Suppressor macrophage treated with lipopolysaccharide for 4 hours (primary cell): ENCODE results near the gene DUSP8.
"Not testable (repeated sequence)": the region's sequence is repeated elsewhere in the genome, so short reads cannot be mapped to it uniquely, and the experiment has no call there.

Source experiments
- DNase-seq: peaks from one replicate; pipeline ENCODE4 v3.0.0-alpha.2; 2020

DUSP8 gene, protein sequence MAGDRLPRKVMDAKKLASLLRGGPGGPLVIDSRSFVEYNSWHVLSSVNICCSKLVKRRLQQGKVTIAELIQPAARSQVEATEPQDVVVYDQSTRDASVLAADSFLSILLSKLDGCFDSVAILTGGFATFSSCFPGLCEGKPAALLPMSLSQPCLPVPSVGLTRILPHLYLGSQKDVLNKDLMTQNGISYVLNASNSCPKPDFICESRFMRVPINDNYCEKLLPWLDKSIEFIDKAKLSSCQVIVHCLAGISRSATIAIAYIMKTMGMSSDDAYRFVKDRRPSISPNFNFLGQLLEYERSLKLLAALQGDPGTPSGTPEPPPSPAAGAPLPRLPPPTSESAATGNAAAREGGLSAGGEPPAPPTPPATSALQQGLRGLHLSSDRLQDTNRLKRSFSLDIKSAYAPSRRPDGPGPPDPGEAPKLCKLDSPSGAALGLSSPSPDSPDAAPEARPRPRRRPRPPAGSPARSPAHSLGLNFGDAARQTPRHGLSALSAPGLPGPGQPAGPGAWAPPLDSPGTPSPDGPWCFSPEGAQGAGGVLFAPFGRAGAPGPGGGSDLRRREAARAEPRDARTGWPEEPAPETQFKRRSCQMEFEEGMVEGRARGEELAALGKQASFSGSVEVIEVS

DNA sequence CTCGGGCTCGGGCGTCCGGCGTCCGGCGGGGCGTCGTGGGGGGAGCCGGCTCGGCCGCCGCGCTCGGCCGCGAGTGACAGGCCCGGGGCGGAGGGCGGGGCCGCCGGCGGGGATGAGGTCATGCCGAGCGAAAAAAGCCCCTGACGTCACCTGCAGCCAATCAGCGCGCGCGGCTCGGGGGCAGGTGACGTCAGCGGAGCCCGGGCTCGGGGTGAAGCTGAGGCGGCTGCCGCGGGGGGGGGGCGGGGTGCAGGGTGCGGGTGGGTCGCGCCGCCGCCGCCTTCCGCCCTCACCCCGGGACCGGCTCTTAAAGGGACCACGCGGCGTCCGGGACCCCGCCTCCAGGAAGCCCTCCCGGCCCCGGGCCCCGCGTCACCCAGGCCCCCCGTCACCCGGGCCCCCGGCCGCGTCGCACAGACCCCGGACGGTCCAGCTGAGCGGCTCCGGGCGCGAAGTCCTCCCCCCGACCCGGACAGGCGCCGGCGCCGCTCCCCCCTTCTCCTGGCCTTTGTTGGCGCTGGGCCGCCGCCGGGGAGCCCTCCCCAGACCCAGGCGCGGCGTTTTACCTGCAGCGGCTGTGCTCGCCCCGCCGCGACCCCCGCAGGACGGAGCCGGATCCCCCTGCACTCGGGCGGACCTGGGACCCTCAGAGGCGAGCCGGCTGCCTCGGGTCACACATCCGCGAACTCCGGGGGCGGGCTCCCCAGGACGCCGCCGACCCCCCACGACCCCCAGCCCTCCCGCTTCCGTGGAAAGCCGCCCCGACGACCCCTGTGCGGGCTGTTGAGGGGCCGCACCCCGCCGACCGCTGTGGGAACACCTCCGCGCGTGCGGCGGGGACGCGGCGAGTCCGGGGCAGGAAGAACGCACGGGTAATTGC lies at the start of gene DUSP8:
TSS of gene DUSP8 (minus strand) at position 75 of the 880 bp plus-strand sequence. CDS start 6,445 bp downstream, outside the sequence.
- peak; percentile 93 for DNase-seq

DNA sequence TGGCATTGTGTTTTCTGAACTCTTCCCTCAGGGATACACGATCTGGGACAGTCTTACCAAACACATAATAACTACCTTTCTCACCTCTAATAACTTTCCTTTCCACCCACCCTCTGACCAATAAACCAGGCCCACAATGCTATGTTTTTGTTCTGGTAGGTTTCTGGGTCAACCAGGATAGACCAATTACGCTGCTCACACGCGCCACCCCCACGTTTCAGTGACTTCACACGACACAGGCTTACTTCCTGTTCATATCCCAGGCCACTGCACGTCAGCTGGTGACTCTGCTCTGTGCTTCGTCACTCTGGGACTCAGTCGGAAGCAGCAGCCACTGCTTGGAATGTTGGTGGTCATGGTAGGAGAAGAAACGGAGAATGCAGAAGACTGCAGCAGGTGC lies 47.4 kb upstream of the DUSP8 start:
- DNase-seq: peak; percentile 17

DNA sequence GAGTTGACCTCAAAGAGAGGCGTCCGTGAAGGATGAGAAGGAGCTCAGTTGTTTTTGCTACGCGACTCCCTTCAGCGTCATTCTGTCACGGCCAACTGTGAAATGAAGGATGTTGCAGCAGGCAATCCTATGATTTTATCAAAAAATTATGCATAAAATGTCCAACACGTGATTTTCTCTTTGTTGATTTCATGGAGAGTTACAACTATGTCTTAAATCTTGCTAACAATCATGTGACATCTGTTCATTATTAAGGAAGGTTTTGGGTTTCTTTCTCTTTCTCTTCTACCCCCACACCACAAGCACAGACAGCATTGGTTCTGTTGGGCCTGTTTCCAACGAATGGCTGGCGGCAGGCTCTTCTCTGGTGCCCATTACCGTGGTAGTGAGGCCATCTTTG lies 46.2 kb upstream of the DUSP8 start:
- DNase-seq: no peak

DNA sequence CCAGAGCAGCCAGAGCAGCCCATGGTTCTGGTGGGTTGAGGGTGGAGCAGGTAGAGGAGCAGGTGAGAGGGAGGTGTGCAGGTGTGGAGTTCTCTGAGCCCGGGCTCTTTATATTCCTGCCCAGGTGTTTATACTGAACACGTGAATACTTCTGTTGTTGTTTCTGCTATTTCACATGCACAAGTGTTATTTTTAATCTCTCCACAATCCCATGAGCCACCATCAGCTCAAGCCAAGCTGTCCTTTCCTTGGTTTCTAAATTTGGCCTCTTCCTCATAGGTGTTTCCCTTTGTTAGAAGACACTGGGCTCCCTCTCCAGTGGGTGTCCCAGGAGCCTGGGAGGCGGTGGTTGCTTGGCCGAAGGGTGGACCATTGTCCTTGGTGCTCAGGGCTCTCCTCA lies 36.3 kb upstream of the DUSP8 start, which contains the start of gene KRTAP5-3:
TSS of gene KRTAP5-3 (minus strand) at position 101 of the 400 bp plus-strand sequence. CDS start at position 23, 78 bp downstream.
- no peak for DNase-seq

DNA sequence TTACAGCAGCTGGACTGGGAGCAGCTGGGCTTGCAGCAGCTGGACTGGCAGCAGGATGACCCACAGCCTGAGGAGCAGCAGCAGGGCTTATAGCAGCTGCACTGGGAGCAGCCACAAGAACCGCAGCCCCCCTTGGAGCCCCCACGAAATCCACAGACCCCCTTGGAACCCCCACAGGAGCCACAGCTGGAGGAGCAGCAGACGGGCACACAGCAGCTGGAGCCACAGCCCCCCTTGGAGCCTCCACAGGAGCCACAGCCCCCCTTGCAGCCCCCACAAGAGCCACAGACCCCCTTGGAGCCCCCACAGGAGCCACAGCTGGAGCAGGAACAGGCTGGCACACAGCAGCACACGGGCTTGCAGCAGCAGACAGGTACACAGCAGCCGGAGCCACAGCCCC lies 35.8 kb upstream of the DUSP8 start:
- DNase-seq: not testable (repeated sequence)

DNA sequence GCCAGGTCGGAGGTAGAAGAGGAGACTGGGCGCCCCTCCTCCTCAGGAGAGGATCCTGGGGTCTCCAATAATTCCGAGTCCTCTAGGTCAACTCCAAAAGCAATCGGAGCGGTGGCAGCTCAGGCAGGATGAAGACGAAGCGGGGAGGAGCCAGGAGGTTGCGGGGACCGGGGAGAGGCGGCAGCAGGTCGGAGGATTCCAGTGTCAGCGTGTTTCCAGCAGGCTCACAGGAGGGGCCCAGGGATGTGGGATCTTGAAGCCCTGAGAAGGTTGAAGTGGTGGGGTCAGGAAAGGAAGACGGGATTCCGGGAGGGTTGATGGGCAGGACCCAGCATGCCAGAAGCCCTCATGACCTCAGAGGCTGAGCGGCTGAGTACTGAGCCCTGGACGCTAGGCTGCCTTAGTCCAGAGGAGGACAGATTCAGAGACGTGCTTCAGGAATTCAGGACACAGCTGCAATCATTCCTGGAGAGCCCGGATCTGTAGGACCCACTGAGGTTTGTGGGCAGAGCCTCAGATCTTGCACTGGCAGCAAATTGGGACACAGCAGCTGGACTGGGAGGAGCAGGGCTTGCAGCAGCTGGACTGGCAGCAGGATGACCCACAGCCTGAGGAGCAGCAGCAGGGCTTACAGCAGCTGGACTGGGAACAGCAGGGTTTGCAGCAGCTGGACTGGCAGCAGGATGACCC lies 35.2 kb upstream of the DUSP8 start:
- not testable (repeated sequence) for DNase-seq

DNA sequence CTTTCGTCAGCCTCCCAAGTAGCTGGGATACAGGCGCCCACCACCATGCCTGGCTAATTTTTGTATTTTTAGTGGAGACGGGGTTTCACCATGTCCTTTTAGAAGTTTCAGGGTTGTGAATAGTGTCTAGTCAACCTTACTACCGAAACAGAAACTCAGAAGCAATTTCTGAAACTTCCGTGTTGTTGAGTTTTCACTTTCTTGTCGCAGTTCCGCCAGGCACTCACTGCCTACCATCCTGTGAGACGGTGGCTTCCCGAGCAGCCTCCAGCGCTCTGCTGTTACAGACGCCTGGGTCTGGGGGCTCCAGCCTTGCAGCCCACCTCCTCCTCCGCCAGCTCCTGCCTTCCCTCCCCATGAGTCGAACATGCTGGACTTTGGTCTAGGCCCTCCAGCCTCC lies 33.9 kb upstream of the DUSP8 start:
- not testable (repeated sequence) for DNase-seq

DNA sequence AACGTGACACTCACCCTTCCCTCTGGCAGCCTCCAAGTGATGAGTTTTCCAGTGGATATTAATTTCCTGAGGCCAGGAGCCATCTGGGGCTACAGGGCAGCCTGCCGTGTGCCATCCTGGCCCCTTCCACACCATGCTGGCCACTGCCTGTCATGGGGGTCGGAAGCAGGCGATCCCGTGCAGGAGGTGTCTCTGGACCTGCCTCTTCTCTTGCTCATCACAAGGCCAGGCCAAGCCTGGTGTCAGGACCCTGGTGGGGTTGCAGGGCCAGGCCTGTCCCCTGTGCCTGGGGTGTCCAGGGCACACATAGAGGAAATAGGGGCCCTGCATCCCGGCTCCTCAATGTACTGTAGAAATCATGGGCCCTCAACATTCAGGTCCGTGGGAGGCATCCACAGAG lies 32.6 kb upstream of the DUSP8 start:
- no peak for DNase-seq

DNA sequence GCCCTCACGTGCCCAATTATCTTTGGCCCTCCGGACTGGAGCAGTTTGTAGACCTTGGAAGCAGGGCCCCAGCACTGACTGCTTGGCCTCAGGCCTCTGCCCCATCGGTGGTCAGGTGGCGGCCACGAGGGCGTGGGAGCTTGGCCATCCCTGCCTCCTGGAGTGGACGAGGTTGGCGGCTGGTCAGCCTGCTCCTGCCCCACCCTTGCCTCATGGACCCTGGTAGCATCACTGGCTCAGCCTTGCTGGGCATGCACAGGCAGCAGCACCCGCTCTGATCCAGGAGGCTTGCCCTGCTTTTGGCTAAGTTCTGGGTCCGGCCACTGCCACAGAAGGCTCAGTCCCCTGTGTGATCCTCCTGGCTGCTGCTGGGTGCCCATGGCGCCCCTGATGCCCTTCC lies 32.1 kb upstream of the DUSP8 start:
- DNase-seq: no peak

DNA sequence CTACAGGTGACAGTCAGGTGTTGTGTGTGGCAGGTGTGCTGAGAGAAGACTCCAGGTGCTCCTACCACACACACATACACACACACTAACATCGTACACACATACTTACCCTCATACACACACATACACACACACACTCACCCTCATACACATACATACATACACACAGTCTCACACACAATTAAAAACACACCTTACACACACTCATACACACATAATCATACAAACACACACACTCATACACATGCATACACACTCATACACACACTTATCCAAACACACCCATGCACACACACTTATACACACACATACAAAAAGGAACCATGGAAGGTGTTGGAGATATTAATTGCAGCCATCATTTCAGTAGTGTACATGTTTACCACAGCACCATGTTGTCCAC lies 31.6 kb upstream of the DUSP8 start:
- no peak for DNase-seq

DNA sequence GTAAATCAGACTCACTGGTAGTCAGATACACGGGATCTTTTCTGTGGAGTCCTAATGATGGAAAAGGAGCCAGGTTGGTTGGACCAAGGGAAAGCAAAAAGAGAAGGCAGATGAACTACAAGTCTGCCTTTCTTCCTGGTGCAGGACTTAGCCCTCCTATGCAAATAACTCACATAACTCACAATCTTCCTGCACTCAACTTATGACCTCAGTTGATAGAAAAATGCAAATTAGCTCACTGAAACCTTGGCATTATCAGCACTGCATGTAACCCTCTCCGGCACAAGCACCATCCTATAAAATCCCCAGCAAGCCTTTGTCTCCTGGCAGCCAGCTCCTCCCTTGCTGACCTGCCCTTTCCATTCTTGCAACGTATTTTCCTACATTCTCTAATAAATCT lies 29.6 kb upstream of the DUSP8 start:
- DNase-seq: not testable (repeated sequence)

DNA sequence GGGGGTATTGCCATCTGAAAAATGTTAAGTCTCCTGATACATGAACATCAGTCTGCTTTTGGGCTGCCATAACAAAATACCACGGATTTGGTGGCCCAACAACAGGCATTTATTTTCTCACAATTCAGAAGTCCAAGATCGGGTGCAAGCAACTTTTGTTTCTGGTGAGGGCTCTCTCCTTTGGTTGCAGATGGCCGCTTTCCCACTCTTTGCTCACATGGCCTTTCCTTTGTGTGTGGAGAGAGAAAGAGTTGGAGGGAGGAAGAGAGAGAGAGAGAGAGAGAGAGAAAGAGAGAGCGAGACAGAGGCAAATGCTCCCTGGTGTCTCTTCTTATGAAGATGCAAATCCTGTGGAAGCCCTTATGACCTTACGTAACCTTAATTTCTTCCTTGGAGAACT lies 28.6 kb upstream of the DUSP8 start:
- DNase-seq: no peak

DNA sequence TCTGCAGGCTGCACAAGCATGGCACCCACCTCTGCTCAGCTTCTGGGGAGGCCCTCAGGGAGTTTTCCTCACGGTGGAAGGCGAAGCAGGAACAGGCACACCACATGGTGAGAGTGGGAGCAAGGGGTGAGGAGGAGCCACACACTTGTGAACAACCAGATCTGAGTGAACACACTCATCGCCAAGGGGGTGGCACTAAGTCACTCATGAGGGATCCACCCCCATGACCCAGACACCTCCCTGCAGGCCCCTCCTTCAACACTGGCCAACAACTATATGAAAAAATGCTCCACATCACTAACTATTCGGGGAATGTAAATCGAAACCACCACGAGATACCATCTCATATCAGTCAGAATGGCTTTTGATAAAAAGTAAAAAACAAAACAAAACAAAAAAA lies 26.7 kb upstream of the DUSP8 start:
- DNase-seq: no peak

DNA sequence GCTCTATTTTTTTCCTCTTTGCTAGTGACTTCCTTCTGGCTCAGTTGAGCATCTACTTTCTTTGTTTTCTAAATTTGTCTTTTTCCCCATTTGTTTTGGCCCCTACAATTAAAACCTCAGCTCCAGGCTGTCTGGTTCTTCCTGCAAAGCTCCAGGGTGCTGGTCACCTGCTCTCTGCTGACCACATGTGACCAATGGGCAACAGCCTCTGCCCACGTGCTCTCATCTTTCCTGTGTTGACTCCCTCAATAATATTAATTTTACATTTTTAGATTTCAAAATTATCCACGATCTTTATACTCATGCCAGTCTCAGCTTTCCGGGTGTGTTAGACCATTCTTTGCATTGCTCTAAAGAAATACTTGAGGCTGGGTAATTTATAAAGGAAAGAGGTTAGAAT lies 26.3 kb upstream of the DUSP8 start:
- DNase-seq: not testable (repeated sequence)

DNA sequence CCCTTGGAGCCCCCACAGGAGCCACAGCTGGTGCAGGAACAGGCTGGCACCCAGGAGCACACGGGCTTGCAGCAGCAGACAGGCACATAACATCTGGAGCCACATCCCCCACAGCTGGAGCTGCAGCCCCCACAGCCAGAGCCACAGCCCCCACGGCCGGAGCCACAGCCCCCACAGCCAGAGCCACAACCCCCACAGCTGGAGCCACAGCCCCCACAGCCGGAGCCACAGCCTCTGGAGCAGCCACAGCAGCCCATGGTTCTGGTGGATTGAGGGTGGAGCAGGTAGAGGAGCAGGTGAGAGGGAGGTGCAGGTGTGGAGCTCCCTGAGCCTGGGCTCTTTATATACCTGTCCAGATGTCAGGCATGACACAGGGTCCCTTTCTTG lies 25.9 kb upstream of the DUSP8 start, which contains the start of gene KRTAP5-2:
TSS of gene KRTAP5-2 (minus strand) at position 301 of the 387 bp plus-strand sequence. CDS start at position 257, 44 bp downstream.
- no peak for DNase-seq

DNA sequence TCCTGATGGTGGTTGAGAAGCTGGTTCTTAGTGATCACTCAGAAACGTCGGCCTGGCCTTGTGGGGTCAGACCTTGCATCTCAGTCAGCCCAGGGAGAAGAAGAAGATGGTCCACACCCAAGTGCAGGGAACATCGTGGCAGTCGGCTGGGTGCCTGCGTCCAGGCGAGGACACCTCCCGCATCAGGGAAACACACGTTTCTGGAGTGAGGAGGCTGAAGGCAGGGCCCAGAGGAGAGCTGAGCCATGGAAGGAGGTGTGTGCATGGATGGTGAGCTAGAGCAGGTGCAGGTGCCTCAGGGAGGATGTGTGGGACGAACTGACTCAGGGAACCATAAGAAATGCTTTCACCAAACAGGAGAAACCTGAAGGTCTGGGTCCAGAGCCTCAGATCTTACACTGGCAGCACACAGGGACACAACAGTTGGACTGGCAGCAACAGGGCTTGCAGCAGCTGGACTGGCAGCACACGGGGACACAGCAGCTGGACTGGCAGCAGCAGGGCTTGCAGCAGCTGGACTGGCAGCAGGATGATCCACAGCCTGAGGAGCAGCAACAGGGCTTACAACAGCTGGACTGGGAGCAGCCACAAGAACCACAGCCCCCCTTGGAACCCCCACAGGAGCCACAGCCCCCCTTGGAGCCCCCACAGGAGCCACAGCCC lies 25.4 kb upstream of the DUSP8 start:
- no peak for DNase-seq

DNA sequence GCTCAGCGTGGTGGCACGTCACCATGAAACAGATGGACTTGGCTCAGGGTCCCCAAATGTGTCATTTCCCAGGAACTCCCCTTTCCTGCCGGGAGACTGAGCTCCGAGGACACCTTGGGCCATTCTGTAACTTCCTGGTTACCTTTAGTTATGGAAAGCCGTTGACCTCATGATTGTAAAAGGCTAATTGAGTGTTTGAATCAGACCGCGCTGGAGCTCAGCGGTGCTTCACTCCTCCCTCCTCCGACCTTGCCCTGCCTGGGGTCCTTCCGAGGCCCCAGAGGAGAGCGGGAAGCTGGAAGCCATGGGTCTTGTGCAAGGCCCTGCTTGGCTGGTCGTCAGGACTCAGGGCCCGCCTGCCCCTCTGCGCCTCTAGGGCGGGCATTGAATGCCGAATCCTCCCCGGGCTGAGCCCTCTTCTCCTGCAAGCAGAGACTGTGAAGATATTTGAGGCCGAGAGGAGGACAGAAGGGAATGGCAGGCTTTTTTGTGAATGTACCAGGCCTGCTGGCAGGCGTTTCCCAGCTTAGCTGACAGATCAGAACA lies 24.6 kb upstream of the DUSP8 start:
- DNase-seq: not testable (repeated sequence)

DNA sequence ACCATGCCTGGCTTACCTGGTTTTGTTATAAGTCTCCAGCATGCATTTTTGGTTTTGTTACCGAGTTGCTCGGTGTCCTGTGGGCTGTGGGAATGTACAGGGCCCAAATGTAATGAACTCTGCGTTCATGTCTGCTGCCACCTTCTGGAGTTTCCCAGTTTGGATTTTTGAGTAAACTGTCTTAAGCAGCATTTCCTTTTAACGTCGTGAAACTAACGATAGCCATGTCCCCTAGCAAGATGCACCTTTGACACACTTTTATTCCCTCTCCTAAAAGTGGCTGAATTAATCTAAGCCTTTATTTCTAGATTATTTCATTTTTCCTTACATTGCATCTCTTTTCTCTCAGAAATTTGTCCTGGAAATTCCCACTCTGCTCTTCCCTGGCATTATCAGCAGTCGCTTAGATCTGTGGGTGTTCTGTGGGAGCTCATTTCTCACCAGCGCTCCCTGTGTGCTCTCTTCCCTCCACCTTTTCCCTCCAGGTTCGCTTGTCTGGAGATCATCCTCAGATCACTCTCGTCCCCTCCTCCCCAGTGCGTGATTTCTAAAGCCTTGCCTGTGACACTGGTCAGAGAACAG lies 24.0 kb upstream of the DUSP8 start:
- not testable (repeated sequence) for DNase-seq

DNA sequence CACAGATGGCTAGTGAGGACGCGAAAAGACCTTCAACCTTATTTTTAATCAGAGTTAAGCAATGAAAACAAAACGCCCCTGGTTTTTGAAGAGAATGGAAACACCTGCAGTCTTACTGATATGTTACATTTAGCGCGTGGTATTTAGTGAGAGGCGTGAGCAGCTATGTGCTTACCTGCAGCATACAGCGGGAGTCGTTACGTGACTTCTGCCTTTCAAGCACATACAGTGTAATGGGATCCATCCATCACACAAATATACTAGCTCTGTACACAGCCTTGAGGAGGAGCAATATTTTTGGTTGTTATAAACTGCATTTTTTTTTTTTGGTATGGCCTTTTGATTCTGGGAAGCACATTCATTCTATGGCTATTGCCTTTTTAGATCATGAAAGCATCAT lies 20.6 kb upstream of the DUSP8 start:
- no peak for DNase-seq

DNA sequence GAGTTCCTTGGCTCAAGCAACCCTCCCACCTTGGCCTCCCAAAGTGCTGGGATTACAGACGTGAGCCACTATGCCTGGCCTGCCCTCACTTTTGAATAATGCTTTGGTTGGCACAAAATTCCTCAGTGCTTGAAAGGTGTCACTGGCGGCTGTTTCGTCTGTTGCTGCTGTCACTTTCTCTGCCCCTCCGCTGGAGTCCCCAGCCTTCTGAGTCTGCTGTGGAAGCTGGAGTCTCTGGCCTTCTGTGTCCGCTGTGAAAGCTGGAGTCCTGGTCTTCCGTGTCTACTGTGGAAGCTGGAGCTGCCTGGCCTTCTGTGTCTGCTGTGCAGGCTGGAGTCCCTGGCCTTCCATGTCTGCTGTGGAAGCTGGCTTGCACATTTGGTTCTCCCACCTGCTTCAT lies 17.9 kb upstream of the DUSP8 start:
- DNase-seq: no peak
